A673 (cell line): ENCODE measurements around the gene GPR137.

Experiments used
- EZH2 ChIP-seq: fragments of 200-600 bp; sonication (generic); IDR thresholded peaks from 2 replicates; pipeline ENCODE4 v1.6.1; 2017; ENCODE audit warnings: borderline replicate concordance, low read depth, mild to moderate bottlenecking, mixed read lengths, antibody characterized with exemption, low read length; ENCODE audit not compliant: poor library complexity, severe bottlenecking
- TF ChIP-seq, protein P1 (sequence below): fragments of 300-800, 200-600 bp; sonication (generic); conservative IDR thresholded peaks from 2 replicates; pipeline ENCODE4 v1.5.1; 2017; ENCODE audit warnings: low read depth, mild to moderate bottlenecking, antibody characterized with exemption, low read length, moderate library complexity, mixed read lengths

DNA sequence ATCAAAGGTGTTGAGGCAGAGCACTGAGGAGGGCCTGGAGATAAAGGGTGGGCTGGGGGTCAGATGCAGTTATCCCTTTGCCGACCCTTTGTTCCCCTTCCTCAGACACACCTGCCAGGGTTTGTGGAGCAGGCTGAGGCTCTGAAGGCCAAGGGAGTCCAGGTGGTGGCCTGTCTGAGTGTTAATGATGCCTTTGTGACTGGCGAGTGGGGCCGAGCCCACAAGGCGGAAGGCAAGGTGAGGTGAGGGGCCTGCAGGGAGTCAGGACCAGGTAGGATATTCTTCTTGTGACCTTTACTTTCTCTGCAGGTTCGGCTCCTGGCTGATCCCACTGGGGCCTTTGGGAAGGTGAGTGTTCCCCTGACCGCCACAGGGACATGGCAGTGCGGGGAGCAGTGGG is 34.9 kb downstream of the GPR137 start:
- no peak for TF ChIP-seq EZH2
- TF ChIP-seq, protein P1, sequence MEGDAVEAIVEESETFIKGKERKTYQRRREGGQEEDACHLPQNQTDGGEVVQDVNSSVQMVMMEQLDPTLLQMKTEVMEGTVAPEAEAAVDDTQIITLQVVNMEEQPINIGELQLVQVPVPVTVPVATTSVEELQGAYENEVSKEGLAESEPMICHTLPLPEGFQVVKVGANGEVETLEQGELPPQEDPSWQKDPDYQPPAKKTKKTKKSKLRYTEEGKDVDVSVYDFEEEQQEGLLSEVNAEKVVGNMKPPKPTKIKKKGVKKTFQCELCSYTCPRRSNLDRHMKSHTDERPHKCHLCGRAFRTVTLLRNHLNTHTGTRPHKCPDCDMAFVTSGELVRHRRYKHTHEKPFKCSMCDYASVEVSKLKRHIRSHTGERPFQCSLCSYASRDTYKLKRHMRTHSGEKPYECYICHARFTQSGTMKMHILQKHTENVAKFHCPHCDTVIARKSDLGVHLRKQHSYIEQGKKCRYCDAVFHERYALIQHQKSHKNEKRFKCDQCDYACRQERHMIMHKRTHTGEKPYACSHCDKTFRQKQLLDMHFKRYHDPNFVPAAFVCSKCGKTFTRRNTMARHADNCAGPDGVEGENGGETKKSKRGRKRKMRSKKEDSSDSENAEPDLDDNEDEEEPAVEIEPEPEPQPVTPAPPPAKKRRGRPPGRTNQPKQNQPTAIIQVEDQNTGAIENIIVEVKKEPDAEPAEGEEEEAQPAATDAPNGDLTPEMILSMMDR: no peak
